IPS-20b (cell line): ENCODE measurements around the gene JPH2.

ENCODE experiments used
- H3K27ac ChIP-seq: one replicate; pipeline ENCODE4 v1.5.1; 2013; ENCODE audit warnings: low read length
- H3K27me3 ChIP-seq: 2 replicates; pipeline ENCODE4 v1.6.1; 2013; ENCODE audit warnings: mild to moderate bottlenecking, low read length, inconsistent platforms; ENCODE audit not compliant: insufficient read depth
- H3K36me3 ChIP-seq: 2 replicates; pipeline ENCODE4 v1.6.1; 2013; ENCODE audit warnings: low read depth, mild to moderate bottlenecking, inconsistent platforms, low read length, moderate library complexity; ENCODE audit not compliant: insufficient read depth
- H3K4me1 ChIP-seq: 2 replicates; pipeline ENCODE4 v1.6.1; 2013; ENCODE audit warnings: mild to moderate bottlenecking, control low read depth, inconsistent platforms, low read length, moderate library complexity; ENCODE audit not compliant: insufficient read depth
- H3K4me3 ChIP-seq: 2 replicates; pipeline ENCODE4 v1.5.1; 2013; ENCODE audit warnings: mild to moderate bottlenecking, low read length, inconsistent platforms
- H3K9ac ChIP-seq: 2 replicates; pipeline ENCODE4 v1.6.1; 2013; ENCODE audit warnings: low read depth, mild to moderate bottlenecking, inconsistent platforms, low read length, moderate library complexity
- H3K9me3 ChIP-seq: 2 replicates; pipeline ENCODE4 v1.6.1; 2013; ENCODE audit warnings: mild to moderate bottlenecking, low read depth, low read length, inconsistent platforms; ENCODE audit not compliant: insufficient read depth

JPH2 gene

GRCh38 chr20:44185574-44185973, 1.4 kb downstream of the JPH2 start:
- Histone ChIP-seq H3K27me3 (peaks cover 15% of the 10 kb centered on the region; the same call in 1 of the 2 replicates), H3K9me3 (no peaks in the 10 kb centered on the region), H3K27ac (no peak overlapping the region), H3K4me3 (no peak overlapping the region), H3K36me3 (no peaks in the 10 kb centered on the region), H3K9ac (no peak overlapping the region), H3K4me1 (peaks cover 5% of the 10 kb centered on the region; the same call in 1 of the 2 replicates)

- H3K9me3 ChIP-seq = no peaks in the 10 kb centered on the region
- no peak overlapping the region for H3K9ac ChIP-seq
- H3K27me3 ChIP-seq = peaks cover 15% of the 10 kb centered on the region; the same call in 1 of the 2 replicates
- no peak overlapping the region for H3K27ac ChIP-seq
- H3K4me1 ChIP-seq = peaks cover 5% of the 10 kb centered on the region; the same call in 1 of the 2 replicates
- no peak overlapping the region for H3K4me3 ChIP-seq
- no peaks in the 10 kb centered on the region for H3K36me3 ChIP-seq
Measured at GRCh38 chr20:44183282-44183681, 3.7 kb downstream of the JPH2 start.

- Histone ChIP-seq H3K9me3 (no peaks in the 10 kb centered on the region), H3K36me3 (no peaks in the 10 kb centered on the region), H3K27ac (no peak overlapping the region), H3K4me3 (no peak overlapping the region), H3K4me1 (peaks cover 5% of the 10 kb centered on the region; the same call in 1 of the 2 replicates), H3K27me3 (peaks cover 15% of the 10 kb centered on the region; the same call in 1 of the 2 replicates), H3K9ac (no peak overlapping the region)
Measured at GRCh38 chr20:44182863-44183262, 4.1 kb downstream of the JPH2 start.

GRCh38 chr20:44182135-44182765, 4.7 kb downstream of the JPH2 start:
- no peaks in the 10 kb centered on the region for H3K36me3 ChIP-seq
- H3K4me1 ChIP-seq = peaks cover 5% of the 10 kb centered on the region; the same call in 1 of the 2 replicates
- H3K9ac ChIP-seq = no peak overlapping the region
- H3K27me3 ChIP-seq = peaks cover 9% of the 10 kb centered on the region; the same call in 1 of the 2 replicates
- no peaks in the 10 kb centered on the region for H3K9me3 ChIP-seq
- no peak overlapping the region for H3K4me3 ChIP-seq
- H3K27ac ChIP-seq = no peak overlapping the region

- Histone ChIP-seq H3K36me3 (no peaks in the 10 kb centered on the region), H3K4me1 (peaks cover 5% of the 10 kb centered on the region; the same call in 1 of the 2 replicates), H3K27ac (no peak overlapping the region), H3K9ac (no peak overlapping the region), H3K4me3 (no peak overlapping the region), H3K27me3 (peaks cover 3% of the 10 kb centered on the region; the same call in 1 of the 2 replicates), H3K9me3 (no peaks in the 10 kb centered on the region)
Measured at GRCh38 chr20:44181611-44182010, 5.4 kb downstream of the JPH2 start.

GRCh38 chr20:44180814-44181213, 6.2 kb downstream of the JPH2 start:
- H3K4me1 ChIP-seq = peaks cover 5% of the 10 kb centered on the region; the same call in 1 of the 2 replicates
- no peaks in the 10 kb centered on the region for H3K36me3 ChIP-seq
- no peak overlapping the region for H3K27ac ChIP-seq
- H3K9me3 ChIP-seq = no peaks in the 10 kb centered on the region
- no peak overlapping the region for H3K9ac ChIP-seq
- no peak overlapping the region for H3K4me3 ChIP-seq
- no peaks in the 10 kb centered on the region for H3K27me3 ChIP-seq

GRCh38 chr20:44176833-44177534, 10.0 kb downstream of the JPH2 start:
- Histone ChIP-seq H3K27ac (no peak overlapping the region), H3K9me3 (no peaks in the 10 kb centered on the region), H3K4me1 (peaks cover 5% of the 10 kb centered on the region; the same call in 1 of the 2 replicates), H3K9ac (no peak overlapping the region), H3K36me3 (no peaks in the 10 kb centered on the region), H3K27me3 (no peaks in the 10 kb centered on the region), H3K4me3 (no peak overlapping the region)

GRCh38 chr20:44174996-44175765, 11.8 kb downstream of the JPH2 start:
- Histone ChIP-seq H3K27me3 (no peaks in the 10 kb centered on the region), H3K4me3 (no peak overlapping the region), H3K9ac (no peak overlapping the region), H3K9me3 (no peaks in the 10 kb centered on the region), H3K36me3 (no peaks in the 10 kb centered on the region), H3K27ac (no peak overlapping the region), H3K4me1 (no peaks in the 10 kb centered on the region)

GRCh38 chr20:44173846-44174245, 13.1 kb downstream of the JPH2 start:
- no peaks in the 10 kb centered on the region for H3K27me3 ChIP-seq
- H3K27ac ChIP-seq = no peak overlapping the region
- no peaks in the 10 kb centered on the region for H3K36me3 ChIP-seq
- H3K9me3 ChIP-seq = no peaks in the 10 kb centered on the region
- H3K4me3 ChIP-seq = no peak overlapping the region
- no peak overlapping the region for H3K9ac ChIP-seq
- no peaks in the 10 kb centered on the region for H3K4me1 ChIP-seq

- H3K9ac ChIP-seq = no peak overlapping the region
- no peaks in the 10 kb centered on the region for H3K9me3 ChIP-seq
- H3K36me3 ChIP-seq = no peaks in the 10 kb centered on the region
- no peak overlapping the region for H3K27ac ChIP-seq
- no peaks in the 10 kb centered on the region for H3K4me1 ChIP-seq
- H3K4me3 ChIP-seq = no peak overlapping the region
- H3K27me3 ChIP-seq = no peaks in the 10 kb centered on the region
Measured at GRCh38 chr20:44173116-44173515, 13.9 kb downstream of the JPH2 start.

- Histone ChIP-seq H3K27me3 (no peaks in the 10 kb centered on the region), H3K9me3 (no peaks in the 10 kb centered on the region), H3K36me3 (no peaks in the 10 kb centered on the region), H3K4me3 (no peak overlapping the region), H3K27ac (no peak overlapping the region), H3K4me1 (no peaks in the 10 kb centered on the region), H3K9ac (no peak overlapping the region)
Measured at GRCh38 chr20:44172572-44172950, 14.4 kb downstream of the JPH2 start.
